ENCODE data around the gene PKIB.
"Not testable (repeated sequence)": the region's sequence is repeated elsewhere in the genome, so short reads cannot be mapped to it uniquely, and the experiment has no call there.

Gene PKIB

DNA sequence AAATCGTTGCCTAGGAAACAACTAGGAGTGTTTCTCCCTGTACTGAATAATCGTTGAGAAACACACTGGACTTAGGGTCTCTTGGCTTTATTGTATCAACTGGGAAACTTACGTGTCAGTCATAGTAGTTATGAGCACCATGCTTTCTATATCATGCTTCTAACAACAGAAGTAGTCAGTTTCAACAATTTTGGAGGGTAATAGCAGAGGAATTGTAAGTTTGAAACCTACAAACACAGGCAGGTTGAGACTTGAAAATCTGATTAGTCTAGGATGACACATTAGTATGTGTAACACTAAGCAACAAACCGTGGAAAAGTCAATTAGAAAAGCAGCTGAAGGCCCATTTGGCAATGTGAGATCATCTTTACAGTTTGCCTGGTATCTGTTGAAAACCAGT lies 125.4 kb downstream of the PKIB start:
- H3K27me3 Mint-ChIP-seq: peaks cover 14% of the 10 kb centered on the region
- peak overlapping the region; percentile 57 for H3K27ac Mint-ChIP-seq
- H3K9me3 Mint-ChIP-seq: no peaks in the 10 kb centered on the region
- no peak overlapping the region for H3K4me3 Mint-ChIP-seq
- no peaks in the 10 kb centered on the region for H3K36me3 Mint-ChIP-seq (ENCODE audit: low read depth)
- intact Hi-C loops (cut with micrococcal nuclease): no loop called here
- H3K4me1 Mint-ChIP-seq (ENCODE audit: low read depth): no peaks in the 10 kb centered on the region

GRCh38 chr6:122736163-122736562 lies 126.0 kb downstream of the PKIB start:
- H3K36me3 Mint-ChIP-seq (ENCODE audit: low read depth): no peaks in the 10 kb centered on the region
- no peak overlapping the region for H3K27ac Mint-ChIP-seq
- H3K27me3 Mint-ChIP-seq: peaks cover 15% of the 10 kb centered on the region
- H3K4me3 Mint-ChIP-seq: no peak overlapping the region
- H3K4me1 Mint-ChIP-seq (ENCODE audit: low read depth): no peaks in the 10 kb centered on the region
- no peaks in the 10 kb centered on the region for H3K9me3 Mint-ChIP-seq
- intact Hi-C loops (cut with micrococcal nuclease): no loop called here

- Mint-ChIP-seq H3K4me1 (ENCODE audit: low read depth) (no peaks in the 10 kb centered on the region), H3K4me3 (no peak overlapping the region), H3K9me3 (no peaks in the 10 kb centered on the region), H3K27me3 (peaks cover 19% of the 10 kb centered on the region), H3K27ac (no peak overlapping the region), H3K36me3 (ENCODE audit: low read depth) (no peaks in the 10 kb centered on the region)
- intact Hi-C loops (cut with micrococcal nuclease): no loop called here
These were observed 126.4 kb downstream of the PKIB start for GRCh38 chr6:122736616-122737015.

GRCh38 chr6:122740091-122740490 lies 129.9 kb downstream of the PKIB start:
- Mint-ChIP-seq H3K9me3 (no peaks in the 10 kb centered on the region), H3K4me3 (no peak overlapping the region), H3K4me1 (ENCODE audit: low read depth) (no peaks in the 10 kb centered on the region), H3K36me3 (ENCODE audit: low read depth) (no peaks in the 10 kb centered on the region), H3K27me3 (peaks cover 11% of the 10 kb centered on the region), H3K27ac (no peak overlapping the region)
- intact Hi-C loops (cut with micrococcal nuclease): no loop called here

- H3K4me3 Mint-ChIP-seq: no peak overlapping the region
- no peaks in the 10 kb centered on the region for H3K9me3 Mint-ChIP-seq
- intact Hi-C loops (cut with micrococcal nuclease): no loop called here
- no peaks in the 10 kb centered on the region for H3K4me1 Mint-ChIP-seq (ENCODE audit: low read depth)
- no peak overlapping the region for H3K27ac Mint-ChIP-seq
- H3K27me3 Mint-ChIP-seq: peaks cover 8% of the 10 kb centered on the region
- no peaks in the 10 kb centered on the region for H3K36me3 Mint-ChIP-seq (ENCODE audit: low read depth)
These were observed 130.7 kb downstream of the PKIB start for GRCh38 chr6:122740936-122741335.

- intact Hi-C loops (cut with micrococcal nuclease): loop anchor here (1.0 kb wide), 1 partner anchor 95 kb away; no protein-coding TSS in a partner anchor
- Mint-ChIP-seq H3K9me3 (peaks cover 20% of the 10 kb centered on the region), H3K4me1 (ENCODE audit: low read depth) (peaks cover 17% of the 10 kb centered on the region)
- not testable (repeated sequence) for H3K36me3 Mint-ChIP-seq (ENCODE audit: low read depth); H3K4me3 Mint-ChIP-seq; H3K27ac Mint-ChIP-seq; H3K27me3 Mint-ChIP-seq
These were observed 134.0 kb downstream of the PKIB start for GRCh38 chr6:122744247-122744646.

DNA sequence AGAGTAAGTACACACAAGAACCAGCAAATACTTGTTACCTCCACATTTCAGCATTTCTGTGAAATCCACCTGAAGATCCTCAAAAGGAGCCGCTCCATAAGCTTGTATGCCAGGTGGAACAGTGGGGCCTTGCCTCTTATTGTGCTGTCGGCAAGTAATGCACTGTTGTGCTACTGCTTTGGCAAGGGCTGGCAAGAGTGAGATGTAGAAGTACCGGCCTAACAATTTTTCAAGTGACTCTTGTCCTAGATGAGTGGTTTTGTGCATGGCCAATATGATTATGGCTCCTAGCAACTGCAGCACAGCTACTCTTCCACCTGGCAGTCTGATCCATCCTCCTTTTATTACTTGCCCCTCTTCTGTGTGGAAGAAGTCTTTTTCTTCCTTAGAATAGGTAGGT lies 134.7 kb downstream of the PKIB start:
- peaks cover 20% of the 10 kb centered on the region for H3K9me3 Mint-ChIP-seq
- intact Hi-C loops (cut with micrococcal nuclease): loop anchor here (1.0 kb wide), 1 partner anchor 94 kb away; no protein-coding TSS in a partner anchor
- not testable (repeated sequence) for H3K27me3 Mint-ChIP-seq; H3K36me3 Mint-ChIP-seq (ENCODE audit: low read depth); H3K4me3 Mint-ChIP-seq; H3K27ac Mint-ChIP-seq
- H3K4me1 Mint-ChIP-seq (ENCODE audit: low read depth): peaks cover 17% of the 10 kb centered on the region

DNA sequence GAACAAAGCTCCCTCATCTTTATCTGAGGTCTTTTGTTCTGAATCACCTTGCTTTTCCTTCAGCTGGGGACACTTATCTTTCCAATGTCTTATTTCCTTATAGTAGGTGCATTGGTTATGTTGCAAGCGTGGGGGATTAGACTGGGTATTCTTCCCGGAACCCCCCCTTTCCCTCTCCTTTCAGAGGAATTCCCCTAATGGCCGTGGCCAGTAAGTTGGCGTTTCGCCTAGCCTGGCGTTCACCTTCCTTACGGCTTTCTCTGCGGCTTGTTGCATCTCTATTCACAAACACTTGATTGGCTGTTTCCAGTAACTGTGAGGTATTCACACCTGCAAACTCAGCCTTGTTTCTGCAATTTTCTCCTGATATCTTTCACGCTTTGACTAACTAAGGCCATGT lies 136.5 kb downstream of the PKIB start:
- Mint-ChIP-seq H3K9me3 (peaks cover 20% of the 10 kb centered on the region), H3K27ac (no peak overlapping the region), H3K27me3 (no peaks in the 10 kb centered on the region), H3K4me3 (no peak overlapping the region), H3K36me3 (ENCODE audit: low read depth) (peaks cover 9% of the 10 kb centered on the region), H3K4me1 (ENCODE audit: low read depth) (peaks cover 23% of the 10 kb centered on the region)
- intact Hi-C loops (cut with micrococcal nuclease): no loop called here

- Mint-ChIP-seq H3K36me3 (ENCODE audit: low read depth) (peaks cover 9% of the 10 kb centered on the region), H3K4me1 (ENCODE audit: low read depth) (peaks cover 28% of the 10 kb centered on the region), H3K9me3 (peaks cover 20% of the 10 kb centered on the region), H3K4me3 (no peak overlapping the region), H3K27ac (no peak overlapping the region), H3K27me3 (no peaks in the 10 kb centered on the region)
- intact Hi-C loops (cut with micrococcal nuclease): no loop called here
These were observed 137.4 kb downstream of the PKIB start for GRCh38 chr6:122747573-122747972.

- H3K4me3 Mint-ChIP-seq; intact Hi-C loops (cut with micrococcal nuclease); H3K27me3 Mint-ChIP-seq; H3K36me3 Mint-ChIP-seq (ENCODE audit: low read depth); H3K27ac Mint-ChIP-seq: not testable (repeated sequence)
- peaks cover 39% of the 10 kb centered on the region for H3K4me1 Mint-ChIP-seq (ENCODE audit: low read depth)
- peaks cover 20% of the 10 kb centered on the region for H3K9me3 Mint-ChIP-seq
These were observed 138.7 kb downstream of the PKIB start for GRCh38 chr6:122748945-122749344.

DNA sequence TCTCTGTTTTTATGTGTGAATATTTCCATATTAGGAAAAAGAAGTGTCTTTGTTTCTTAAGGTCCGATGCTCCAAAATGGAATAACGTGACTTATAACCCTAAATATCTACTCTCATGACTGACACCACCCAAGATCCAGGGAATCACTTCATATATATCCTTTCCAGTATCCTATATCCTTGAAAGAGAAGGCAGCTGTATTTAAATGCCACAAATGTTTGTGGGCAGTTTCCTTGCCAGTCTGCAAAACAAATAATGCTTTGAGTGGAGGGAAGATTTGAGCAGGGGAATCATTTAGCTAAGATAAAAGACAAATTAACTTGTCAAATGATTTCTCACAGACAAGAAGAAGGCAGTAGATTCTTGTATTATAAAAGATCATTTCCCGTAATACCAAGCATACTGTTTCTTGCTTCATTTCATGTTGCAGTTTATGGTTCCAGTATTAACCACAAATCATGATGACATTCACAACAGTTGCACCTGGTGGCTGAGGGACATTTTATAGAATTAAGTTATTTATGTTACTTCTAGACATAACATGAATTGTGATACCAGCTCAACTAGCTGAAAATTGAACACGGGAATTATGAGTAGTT lies 139.3 kb downstream of the PKIB start:
- Mint-ChIP-seq H3K4me3 (no peak overlapping the region), H3K9me3 (peaks cover 24% of the 10 kb centered on the region), H3K27me3 (no peaks in the 10 kb centered on the region), H3K4me1 (ENCODE audit: low read depth) (peaks cover 45% of the 10 kb centered on the region), H3K27ac (no peak overlapping the region), H3K36me3 (ENCODE audit: low read depth) (peaks cover 9% of the 10 kb centered on the region)
- intact Hi-C loops (cut with micrococcal nuclease): no loop called here

DNA sequence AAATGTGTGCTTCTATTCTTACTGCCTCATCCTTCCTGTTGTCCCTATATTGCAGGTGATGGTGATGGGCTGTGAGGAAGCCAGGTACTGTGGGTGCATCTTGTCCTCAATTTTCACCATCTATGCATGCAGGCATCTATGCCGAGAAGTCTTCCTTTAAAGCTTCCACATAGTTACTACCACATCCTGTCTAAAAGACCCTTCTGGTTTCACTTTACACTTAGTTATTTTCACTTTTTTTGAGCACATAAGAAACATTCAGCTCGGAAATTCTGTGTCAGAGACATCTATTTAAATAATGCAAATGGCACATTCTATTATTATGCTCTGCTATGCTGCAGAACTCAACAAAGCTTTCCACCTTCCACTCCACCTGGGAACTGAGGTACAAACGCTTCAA lies 141.1 kb downstream of the PKIB start:
- intact Hi-C loops (cut with micrococcal nuclease): no loop called here
- Mint-ChIP-seq H3K36me3 (ENCODE audit: low read depth) (peaks cover 9% of the 10 kb centered on the region), H3K27me3 (no peaks in the 10 kb centered on the region), H3K4me3 (no peak overlapping the region), H3K9me3 (peaks cover 33% of the 10 kb centered on the region), H3K27ac (no peak overlapping the region), H3K4me1 (ENCODE audit: low read depth) (peaks cover 52% of the 10 kb centered on the region)

GRCh38 chr6:122752459-122752858 lies 142.3 kb downstream of the PKIB start:
- H3K4me1 Mint-ChIP-seq (ENCODE audit: low read depth): peaks cover 44% of the 10 kb centered on the region
- H3K27ac Mint-ChIP-seq: no peak overlapping the region
- peaks cover 30% of the 10 kb centered on the region for H3K9me3 Mint-ChIP-seq
- no peaks in the 10 kb centered on the region for H3K27me3 Mint-ChIP-seq
- intact Hi-C loops (cut with micrococcal nuclease): no loop called here
- H3K36me3 Mint-ChIP-seq (ENCODE audit: low read depth): peaks cover 9% of the 10 kb centered on the region
- H3K4me3 Mint-ChIP-seq: no peak overlapping the region

DNA sequence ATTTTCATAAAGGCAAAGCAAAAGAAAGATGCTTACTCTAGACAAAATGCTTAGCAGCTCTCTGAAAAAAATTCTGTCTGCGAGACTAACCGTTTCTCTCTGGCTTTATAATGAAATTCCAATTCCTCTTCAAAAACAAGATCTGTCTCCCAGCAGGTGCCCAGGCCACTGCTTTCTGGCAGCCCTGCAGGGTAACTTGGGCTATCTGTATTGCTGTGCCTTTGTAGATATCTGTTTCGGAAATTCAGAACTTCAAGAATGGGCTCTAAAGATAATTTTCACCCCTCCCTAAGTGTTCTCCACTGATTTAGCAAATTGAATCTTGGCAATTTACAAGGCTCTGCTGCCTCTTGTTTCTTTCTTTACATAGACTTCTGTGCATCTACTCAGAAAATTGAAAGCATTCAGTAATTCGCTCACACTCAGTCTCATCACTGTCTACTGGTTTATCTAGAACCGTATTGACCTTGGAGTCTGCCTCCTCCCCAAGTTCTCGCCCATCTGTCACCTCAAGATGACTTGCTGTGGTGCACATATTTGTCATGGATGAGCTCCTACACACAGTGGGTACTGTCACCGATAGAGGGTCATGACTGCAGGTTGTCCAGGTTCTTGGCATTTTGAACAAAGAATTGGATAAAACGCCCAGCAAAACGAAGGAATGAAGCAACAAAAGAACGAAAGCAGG lies 142.9 kb downstream of the PKIB start:
- Mint-ChIP-seq H3K9me3 (peaks cover 23% of the 10 kb centered on the region), H3K4me3 (no peak overlapping the region), H3K27ac (no peak overlapping the region)

GRCh38 chr6:122753688-122754056 lies 143.5 kb downstream of the PKIB start:
- intact Hi-C loops (cut with micrococcal nuclease): no loop called here
- Mint-ChIP-seq H3K36me3 (ENCODE audit: low read depth) (peaks cover under 1% of the 10 kb centered on the region), H3K27ac (no peak overlapping the region), H3K9me3 (peaks cover 18% of the 10 kb centered on the region), H3K4me1 (ENCODE audit: low read depth) (peaks cover 34% of the 10 kb centered on the region), H3K4me3 (no peak overlapping the region), H3K27me3 (no peaks in the 10 kb centered on the region)

More for the DNA sequence above, 142.9 kb downstream of the PKIB start:
- Mint-ChIP-seq H3K4me1 (ENCODE audit: low read depth) (peaks cover 37% of the 10 kb centered on the region), H3K36me3 (ENCODE audit: low read depth) (peaks cover 6% of the 10 kb centered on the region), H3K27me3 (no peaks in the 10 kb centered on the region)
- intact Hi-C loops (cut with micrococcal nuclease): no loop called here
